ENCODE results near the gene MACROD1. TPM values are rescaled to one million over a fixed set of nuclear protein-coding genes. Genes with fewer than 3 reads are reported as not detected.

Gene MACROD1
- total and polyA plus RNA-seq, 10 of the 15 experiments (the other 5 are each of a cell fraction or from before 2014, with no cell fraction given) = 1.2 to 22.7 (median 11.3) TPM; not detected in 1

DNA sequence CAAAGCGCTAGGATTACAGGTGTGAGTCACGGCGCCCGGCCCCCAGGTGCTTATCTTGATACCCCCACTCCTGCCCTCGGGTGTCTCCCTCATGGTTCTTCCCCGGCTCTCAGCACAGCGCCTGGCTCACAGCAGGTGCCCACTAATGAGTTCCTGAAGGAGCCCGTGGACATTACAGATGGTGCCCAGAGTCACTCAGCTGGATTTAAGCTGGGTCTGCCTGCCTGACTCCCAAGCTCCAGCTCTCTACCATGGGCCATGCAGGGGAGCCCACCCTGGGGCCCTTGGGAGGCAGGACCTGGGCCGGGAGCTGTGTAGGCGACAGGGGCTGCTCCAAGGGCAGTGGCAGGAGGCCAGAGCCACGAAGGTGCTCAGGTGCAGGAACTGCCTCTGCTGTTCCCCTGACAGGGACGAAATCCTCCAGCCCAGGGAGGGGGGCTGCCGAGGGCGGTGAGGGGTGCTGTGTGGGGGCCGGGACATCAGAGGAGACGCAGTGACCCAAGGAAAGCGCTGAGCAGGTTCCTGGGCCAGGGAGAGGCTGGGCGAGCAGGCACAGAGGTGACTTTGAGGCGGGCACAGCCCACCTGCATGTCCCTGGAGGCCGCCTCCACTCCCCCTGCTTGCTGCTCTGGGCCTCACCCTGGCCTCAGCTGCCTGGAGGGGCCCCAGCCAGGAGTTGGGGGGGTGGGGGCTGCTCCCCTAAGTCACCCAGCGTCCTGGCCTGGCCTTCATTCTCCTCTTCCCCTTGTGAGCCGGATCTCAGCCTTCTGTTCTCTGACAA lies 144.7 kb downstream of the MACROD1 start:
- 34% methylated on average over 21 of the region's 22 CpGs for WGBS (ENCODE audit: insufficient coverage, insufficient replicate concordance, low lambda C conversion rate, missing lambda C conversion rate)

More for the DNA sequence above, 144.7 kb downstream of the MACROD1 start:
- Histone ChIP-seq H4K20me1 (ENCODE audit: control insufficient read depth, insufficient read depth) (no peaks in the 10 kb centered on the region), H3K4me2 (ENCODE audit: control insufficient read depth, insufficient read depth) (no peak overlapping the region), H3K79me2 (ENCODE audit: control insufficient read depth, insufficient read depth, low read length) (no peaks in the 10 kb centered on the region), H2AFZ (ENCODE audit: control insufficient read depth, low read depth, low read length) (no peak overlapping the region), H3K4me1 (ENCODE audit: control insufficient read depth, insufficient read depth, low read length) (no peaks in the 10 kb centered on the region), H3K27me3 (replicated peaks in 1 of 2; ENCODE audit: control insufficient read depth in 2 of 2, insufficient read depth in 2 of 2, low read length in 1 of 2) (no peaks in the 10 kb centered on the region; a peak in 1 of 4 replicates), H3K36me3 (ENCODE audit: control insufficient read depth in 2 of 2, insufficient read depth in 2 of 2, low read length in 1 of 2) (no peaks in the 10 kb centered on the region), H3K9me3 (replicated peaks; ENCODE audit: control insufficient read depth, insufficient read depth, low read length) (no peaks in the 10 kb centered on the region), H3K9ac (ENCODE audit: control insufficient read depth, insufficient read depth, low read length) (no peak overlapping the region), H3K27ac (ENCODE audit: control insufficient read depth, insufficient read depth) (no peak overlapping the region), H3K4me3 (no peak overlapping the region)
- TF ChIP-seq TCF3 (IDR thresholded peaks at IDR 0.05; ENCODE audit: borderline replicate concordance, insufficient read depth, low read depth, low read length) (no peak), IRF3 (IDR thresholded peaks at IDR 0.05) (no peak), BRCA1 (IDR thresholded peaks at IDR 0.05; ENCODE audit: low read depth, low read length) (no peak), NFYB (IDR thresholded peaks at IDR 0.05; ENCODE audit: insufficient read depth, low read depth, low read length) (no peak), STAT3 (IDR thresholded peaks at IDR 0.05; ENCODE audit: low read depth, low read length) (no peak), ZNF622 (IDR thresholded peaks at IDR 0.05) (no peak), PAX8 (IDR thresholded peaks at IDR 0.05) (no peak)
- TF ChIP-seq, protein P1, sequence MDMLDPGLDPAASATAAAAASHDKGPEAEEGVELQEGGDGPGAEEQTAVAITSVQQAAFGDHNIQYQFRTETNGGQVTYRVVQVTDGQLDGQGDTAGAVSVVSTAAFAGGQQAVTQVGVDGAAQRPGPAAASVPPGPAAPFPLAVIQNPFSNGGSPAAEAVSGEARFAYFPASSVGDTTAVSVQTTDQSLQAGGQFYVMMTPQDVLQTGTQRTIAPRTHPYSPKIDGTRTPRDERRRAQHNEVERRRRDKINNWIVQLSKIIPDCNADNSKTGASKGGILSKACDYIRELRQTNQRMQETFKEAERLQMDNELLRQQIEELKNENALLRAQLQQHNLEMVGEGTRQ (IDR thresholded peaks at IDR 0.05; ENCODE audit: borderline replicate concordance, low read depth, low read length) = no peak
- in situ Hi-C loops (cut with MboI) (no loop called here), intact Hi-C loops (cut with micrococcal nuclease; ENCODE audit: unreplicated experiment) (no loop called here)
- ATAC-seq (no peak), DNase-seq (ENCODE audit: low read depth, low spot score) (no peak), FAIRE-seq (no peak)
- BruUV-seq (replicated peaks) = no TSS peak
- ChIA-PET POLR2A (no interaction called here), SMC1A (ENCODE audit: uncharacterized antibody, unreplicated experiment) (no interaction called here), RAD21 (ENCODE audit: unreplicated experiment) (no interaction called here), CTCF (no interaction called here)

Measured in GM12878 (cell line).